NCI-H1105 treated with DMSO at 0.1 percent for 48 hours (cell line): ENCODE results near the gene TMEM203.
"Not testable (repeated sequence)": the region's sequence is repeated elsewhere in the genome, so short reads cannot be mapped to it uniquely, and the experiment has no call there.

Experiments
- DNase-seq: peaks from one replicate; lab custom pipeline; 2025; lab: John Stamatoyannopoulos, UW

Gene TMEM203, protein sequence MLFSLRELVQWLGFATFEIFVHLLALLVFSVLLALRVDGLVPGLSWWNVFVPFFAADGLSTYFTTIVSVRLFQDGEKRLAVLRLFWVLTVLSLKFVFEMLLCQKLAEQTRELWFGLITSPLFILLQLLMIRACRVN

GRCh38 chr9:137205126-137206069 is at the start of gene TMEM203, which contains the start of gene NDOR1:
Gene TMEM203 (minus strand): TSS chr9:137205648. CDS start chr9:137205414, 234 bp downstream.
Gene NDOR1 (plus strand): TSS chr9:137205700. CDS start chr9:137205778, 78 bp downstream.
- DNase-seq: peak; percentile 56

DNA sequence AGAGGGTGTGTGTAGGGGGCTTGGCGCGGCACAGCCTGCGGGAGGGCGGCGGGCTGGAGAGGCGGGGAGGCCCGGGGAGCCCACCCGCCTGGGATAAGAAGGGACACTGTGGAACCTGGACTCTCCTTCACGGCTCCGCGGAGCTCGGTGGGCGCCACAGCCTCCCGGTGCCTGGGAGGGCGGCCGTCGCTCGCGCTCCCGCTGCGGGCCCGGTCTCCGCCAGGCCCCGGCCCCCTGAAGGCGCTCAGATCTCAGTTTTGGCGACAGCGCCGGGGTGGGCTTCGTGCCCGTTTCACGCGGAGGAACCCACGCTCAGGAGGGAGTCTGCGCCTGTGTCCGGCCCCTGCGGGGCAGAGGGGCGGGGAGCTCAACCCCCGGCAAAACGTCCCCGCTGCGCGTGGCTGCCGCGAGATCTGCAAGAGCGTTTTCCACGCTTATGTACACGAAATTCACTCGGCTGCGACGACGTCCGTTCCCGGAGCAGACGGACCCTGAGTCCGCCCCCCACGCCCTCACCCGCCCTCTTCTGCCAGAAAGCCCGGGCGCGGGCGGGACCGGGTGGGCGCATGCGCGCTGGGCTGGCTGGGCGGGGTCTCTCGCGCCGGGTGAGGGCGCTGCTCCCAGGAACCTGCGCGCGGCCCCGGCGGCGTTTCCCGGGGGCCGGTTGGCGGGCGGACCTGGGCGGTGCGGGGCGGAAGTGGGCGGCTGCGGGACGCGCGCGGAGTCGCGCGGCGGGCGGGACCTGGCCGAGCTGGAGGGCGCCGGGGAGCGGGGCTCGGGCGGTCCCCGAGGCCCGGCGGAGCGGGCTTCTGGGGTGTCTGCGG is 49.4 kb upstream of the TMEM203 start, which contains the start of gene NELFB:
TSS of gene NELFB (plus strand) at position 704 of the 824 bp plus-strand sequence.
- peak; percentile 76 for DNase-seq

DNA sequence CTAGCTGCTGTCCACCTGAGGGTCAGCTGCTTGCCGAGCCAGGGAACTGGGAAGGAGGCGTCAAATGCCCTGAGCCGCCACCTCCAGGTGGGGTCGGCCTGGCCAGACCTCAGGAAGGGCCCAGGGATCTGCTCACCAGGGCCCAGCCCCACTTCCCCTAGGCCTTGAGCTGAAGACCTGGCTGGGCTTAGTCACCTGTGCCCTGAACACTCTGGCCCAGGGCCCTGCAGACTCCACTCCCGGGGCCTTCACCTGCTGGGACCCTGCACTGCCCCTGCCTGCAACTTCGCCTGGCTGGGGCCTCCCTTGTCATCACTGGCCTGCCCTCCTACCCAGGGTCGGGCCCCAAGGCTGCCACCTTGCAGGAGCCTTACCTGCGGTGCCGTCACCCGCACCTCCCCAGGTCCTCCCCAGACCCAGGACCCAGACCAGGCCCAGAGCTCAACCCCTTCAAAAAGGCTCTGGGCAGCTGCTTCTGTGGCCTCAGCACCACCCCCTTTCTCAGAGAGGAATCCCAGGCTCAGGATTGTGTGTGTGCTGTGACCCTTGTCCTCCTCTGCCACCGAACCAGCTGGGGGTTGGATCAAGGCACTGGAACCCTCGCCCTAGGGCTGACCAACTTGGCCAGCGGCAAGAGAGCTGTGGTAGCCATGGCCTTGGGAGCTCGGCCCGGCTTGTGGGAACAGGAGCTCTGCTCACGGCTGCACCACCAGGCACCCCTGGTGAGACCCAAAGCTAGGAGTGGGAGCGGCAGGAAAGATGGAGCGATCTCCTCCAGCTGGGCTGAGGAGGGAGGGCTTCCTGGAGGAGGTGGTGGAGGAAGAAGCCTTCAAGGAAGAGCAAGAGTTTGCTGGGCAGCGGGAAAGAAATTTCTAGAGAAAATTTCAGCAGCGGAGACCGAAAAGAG is 48.5 kb upstream of the TMEM203 start:
- DNase-seq: no peak

- DNase-seq: no peak
These were observed 47.4 kb upstream of the TMEM203 start for GRCh38 chr9:137252555-137253506.

DNA sequence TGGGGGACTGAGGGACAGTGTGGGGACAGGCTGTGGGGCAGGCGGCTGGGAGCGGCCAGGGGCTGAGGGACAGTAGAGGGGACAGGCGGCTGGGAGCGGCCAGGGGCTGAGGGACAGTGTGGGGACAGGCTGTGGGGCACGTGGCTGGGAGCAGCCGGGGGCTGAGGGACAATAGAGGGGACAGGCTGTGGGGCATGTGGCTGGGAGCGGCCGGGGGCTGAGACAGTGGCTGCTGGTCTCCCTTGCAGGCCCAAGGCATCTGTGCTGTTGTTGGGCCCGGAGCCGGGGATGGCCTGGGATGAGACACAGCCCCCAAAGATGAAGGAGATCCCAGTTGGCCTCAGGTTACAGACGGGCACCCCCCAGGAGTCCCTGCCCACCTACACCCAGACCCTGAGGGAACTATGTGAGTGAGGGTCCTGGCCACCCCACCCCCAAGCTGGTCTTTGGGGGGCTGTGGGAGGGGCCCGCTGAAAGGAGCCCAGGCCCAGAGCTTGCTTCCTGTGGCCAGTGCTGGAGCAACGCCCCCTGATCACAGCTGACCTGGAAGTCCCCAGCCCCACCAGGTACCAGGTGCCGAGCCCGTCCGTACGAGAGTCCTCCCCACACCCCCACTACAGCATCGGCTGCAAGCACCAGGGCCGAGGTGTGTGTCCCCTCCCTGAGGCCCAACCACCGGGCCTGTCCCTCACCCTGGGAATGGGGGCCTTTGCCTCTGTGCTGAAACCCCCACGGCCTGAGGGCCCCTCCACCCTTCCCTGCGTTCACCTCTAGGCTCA is 46.2 kb upstream of the TMEM203 start:
- no peak for DNase-seq

GRCh38 chr9:137251194-137251461 is 45.7 kb upstream of the TMEM203 start, which contains the start of gene STPG3:
Gene STPG3 (plus strand): TSS chr9:137251286. CDS start chr9:137251287, 1 bp downstream.
- DNase-seq: no peak

- no peak for DNase-seq
These were observed 45.1 kb upstream of the TMEM203 start for GRCh38 chr9:137250329-137251193.

DNA sequence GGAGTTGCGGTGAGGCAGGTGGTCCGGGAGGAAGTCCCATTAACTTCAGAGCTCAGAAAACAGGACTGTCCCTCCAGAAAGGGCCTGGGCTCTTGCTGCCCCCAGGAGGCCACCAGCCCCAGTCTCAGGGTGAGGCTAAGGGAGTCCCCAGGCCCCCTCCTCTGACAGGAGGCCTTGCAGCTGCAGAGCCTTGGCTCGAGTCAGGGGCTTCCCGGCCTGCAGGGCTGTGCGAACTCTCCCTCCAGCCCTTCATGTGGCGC is 42.4 kb upstream of the TMEM203 start:
- DNase-seq: no peak

- DNase-seq: no peak
These were observed 41.9 kb upstream of the TMEM203 start for GRCh38 chr9:137247135-137247915.

- no peak for DNase-seq
These were observed 40.3 kb upstream of the TMEM203 start for GRCh38 chr9:137245450-137246421.

- no peak for DNase-seq
These were observed 39.3 kb upstream of the TMEM203 start for GRCh38 chr9:137244486-137245449.

DNA sequence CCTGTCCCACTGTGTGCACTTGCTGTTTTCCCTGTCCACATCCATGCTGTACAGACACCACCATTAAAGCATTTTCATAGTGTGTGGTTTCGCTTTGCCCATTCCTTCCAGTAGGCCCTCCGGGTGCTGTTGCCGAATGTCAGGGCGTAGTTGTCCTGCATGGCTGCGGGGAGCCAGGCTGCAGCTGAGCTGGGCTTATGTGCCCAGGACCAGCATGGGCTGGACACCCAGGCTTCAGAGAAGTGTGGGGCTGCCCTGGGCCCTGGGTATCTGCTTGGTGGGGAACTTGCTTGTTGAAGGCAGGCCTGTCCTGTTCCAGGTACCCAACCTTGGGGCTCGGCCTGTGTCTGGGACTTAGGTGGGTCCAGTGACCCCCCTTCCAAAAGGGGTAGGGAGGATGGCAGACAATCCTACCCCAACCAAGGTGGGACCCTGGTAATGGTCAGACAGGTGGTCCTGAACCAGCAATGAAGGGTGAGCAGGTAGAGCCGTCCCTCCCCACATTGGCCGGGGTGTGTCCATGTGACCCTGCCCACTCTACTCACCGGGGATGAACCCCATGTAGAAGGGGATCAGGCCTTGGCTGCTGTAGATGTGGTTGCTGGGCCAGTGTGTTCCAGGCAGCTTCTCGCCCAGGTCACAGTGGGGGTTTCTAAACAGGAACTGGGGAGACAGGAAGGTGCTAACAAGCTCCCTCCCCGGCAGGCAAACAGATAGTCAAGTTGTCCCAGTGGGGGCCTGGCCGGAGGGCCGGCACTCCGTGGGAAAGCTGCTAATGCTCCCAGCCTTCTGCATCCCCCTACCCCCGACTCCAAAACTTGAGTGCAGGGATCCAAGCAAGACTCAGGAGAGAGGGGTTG is 38.4 kb upstream of the TMEM203 start:
- no peak for DNase-seq

DNA sequence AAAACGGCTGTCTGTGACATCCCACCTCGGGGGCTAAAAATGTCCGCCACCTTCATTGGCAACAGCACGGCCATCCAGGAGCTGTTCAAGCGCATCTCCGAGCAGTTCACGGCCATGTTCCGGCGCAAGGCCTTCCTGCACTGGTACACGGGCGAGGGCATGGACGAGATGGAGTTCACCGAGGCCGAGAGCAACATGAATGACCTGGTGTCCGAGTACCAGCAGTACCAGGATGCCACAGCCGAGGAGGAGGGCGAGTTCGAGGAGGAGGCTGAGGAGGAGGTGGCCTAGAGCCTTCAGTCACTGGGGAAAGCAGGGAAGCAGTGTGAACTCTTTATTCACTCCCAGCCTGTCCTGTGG is 37.8 kb upstream of the TMEM203 start:
- not testable (repeated sequence) for DNase-seq
